Panc1 (cell line): ENCODE results near the gene TMEM141.

Source experiments
- POLR2AphosphoS5 ChIP-seq: IDR thresholded peaks from 2 replicates; pipeline ENCODE4 v1.6.1; 2012; ENCODE audit warnings: mild to moderate bottlenecking, low read depth, low read length, moderate library complexity
- SIN3A ChIP-seq: IDR thresholded peaks from 2 replicates; pipeline ENCODE4 v1.6.1; 2012; ENCODE audit warnings: low read depth, mild to moderate bottlenecking, low read length, moderate library complexity, borderline replicate concordance; ENCODE audit not compliant: insufficient read depth
- TF ChIP-seq, protein P1 (sequence below): fragments of 450-650 bp; IDR thresholded peaks from 2 replicates; pipeline ENCODE4 v1.5.1; 2017; ENCODE audit warnings: mild to moderate bottlenecking
- TF ChIP-seq, protein P2 (sequence below), 2 experiments: IDR thresholded peaks; 2 replicates each; pipeline ENCODE4 v1.6.1; 2011 to 2012; ENCODE audit warnings: low read depth in 2 of 2, control low read depth in 1 of 2, low read length in 1 of 2, mild to moderate bottlenecking in 1 of 2, moderate library complexity in 1 of 2; ENCODE audit not compliant: insufficient read depth in 1 of 2

DNA sequence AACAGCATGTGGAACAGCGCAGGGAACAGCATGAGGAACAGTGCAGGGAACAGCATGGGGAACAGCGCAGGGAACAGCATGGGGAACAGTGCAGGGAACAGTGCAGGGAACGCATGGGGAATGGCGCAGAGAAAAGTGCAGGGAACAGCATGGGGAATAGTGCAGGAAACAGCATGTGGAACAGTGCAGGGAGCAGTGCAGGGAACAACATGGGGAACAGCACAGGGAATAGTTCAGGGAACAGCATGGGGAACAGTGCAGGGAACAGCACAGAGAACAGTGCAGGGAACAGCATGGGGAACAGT lies 35.1 kb upstream of the TMEM141 start:
- TF ChIP-seq, protein P1, sequence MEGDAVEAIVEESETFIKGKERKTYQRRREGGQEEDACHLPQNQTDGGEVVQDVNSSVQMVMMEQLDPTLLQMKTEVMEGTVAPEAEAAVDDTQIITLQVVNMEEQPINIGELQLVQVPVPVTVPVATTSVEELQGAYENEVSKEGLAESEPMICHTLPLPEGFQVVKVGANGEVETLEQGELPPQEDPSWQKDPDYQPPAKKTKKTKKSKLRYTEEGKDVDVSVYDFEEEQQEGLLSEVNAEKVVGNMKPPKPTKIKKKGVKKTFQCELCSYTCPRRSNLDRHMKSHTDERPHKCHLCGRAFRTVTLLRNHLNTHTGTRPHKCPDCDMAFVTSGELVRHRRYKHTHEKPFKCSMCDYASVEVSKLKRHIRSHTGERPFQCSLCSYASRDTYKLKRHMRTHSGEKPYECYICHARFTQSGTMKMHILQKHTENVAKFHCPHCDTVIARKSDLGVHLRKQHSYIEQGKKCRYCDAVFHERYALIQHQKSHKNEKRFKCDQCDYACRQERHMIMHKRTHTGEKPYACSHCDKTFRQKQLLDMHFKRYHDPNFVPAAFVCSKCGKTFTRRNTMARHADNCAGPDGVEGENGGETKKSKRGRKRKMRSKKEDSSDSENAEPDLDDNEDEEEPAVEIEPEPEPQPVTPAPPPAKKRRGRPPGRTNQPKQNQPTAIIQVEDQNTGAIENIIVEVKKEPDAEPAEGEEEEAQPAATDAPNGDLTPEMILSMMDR = no peak
- TF ChIP-seq, protein P2, sequence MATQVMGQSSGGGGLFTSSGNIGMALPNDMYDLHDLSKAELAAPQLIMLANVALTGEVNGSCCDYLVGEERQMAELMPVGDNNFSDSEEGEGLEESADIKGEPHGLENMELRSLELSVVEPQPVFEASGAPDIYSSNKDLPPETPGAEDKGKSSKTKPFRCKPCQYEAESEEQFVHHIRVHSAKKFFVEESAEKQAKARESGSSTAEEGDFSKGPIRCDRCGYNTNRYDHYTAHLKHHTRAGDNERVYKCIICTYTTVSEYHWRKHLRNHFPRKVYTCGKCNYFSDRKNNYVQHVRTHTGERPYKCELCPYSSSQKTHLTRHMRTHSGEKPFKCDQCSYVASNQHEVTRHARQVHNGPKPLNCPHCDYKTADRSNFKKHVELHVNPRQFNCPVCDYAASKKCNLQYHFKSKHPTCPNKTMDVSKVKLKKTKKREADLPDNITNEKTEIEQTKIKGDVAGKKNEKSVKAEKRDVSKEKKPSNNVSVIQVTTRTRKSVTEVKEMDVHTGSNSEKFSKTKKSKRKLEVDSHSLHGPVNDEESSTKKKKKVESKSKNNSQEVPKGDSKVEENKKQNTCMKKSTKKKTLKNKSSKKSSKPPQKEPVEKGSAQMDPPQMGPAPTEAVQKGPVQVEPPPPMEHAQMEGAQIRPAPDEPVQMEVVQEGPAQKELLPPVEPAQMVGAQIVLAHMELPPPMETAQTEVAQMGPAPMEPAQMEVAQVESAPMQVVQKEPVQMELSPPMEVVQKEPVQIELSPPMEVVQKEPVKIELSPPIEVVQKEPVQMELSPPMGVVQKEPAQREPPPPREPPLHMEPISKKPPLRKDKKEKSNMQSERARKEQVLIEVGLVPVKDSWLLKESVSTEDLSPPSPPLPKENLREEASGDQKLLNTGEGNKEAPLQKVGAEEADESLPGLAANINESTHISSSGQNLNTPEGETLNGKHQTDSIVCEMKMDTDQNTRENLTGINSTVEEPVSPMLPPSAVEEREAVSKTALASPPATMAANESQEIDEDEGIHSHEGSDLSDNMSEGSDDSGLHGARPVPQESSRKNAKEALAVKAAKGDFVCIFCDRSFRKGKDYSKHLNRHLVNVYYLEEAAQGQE (IDR thresholded peaks at IDR 0.05; ENCODE audit: insufficient read depth in 1 of 2, low read depth in 2 of 2, low read length in 1 of 2) = no peak
- TF ChIP-seq POLR2AphosphoS5 (no peak), SIN3A (no peak)
